Breast epithelium (tissue), 4 donors: ENCODE measurements around the gene MINDY4. TPM values are rescaled to one million over a fixed set of nuclear protein-coding genes. Genes with fewer than 3 reads are reported as not detected.
A peak's percentile ranks its signal among the peaks of the same experiment; 100 is the strongest.

Source experiments
- DNase-seq, 2 donors: peaks; one replicate each; pipeline ENCODE4 v3.0.0-alpha.2; 2019; ENCODE audit warnings: low spot score in 2 of 2
- H3K27ac ChIP-seq, 2 donors: fragments of 200-600 bp; sonication (generic) in 1 of 2; one replicate each; pipeline ENCODE4 v1.5.1; 2016 to 2019; ENCODE audit warnings: mild to moderate bottlenecking in 1 of 2
- H3K27me3 ChIP-seq, 2 donors: fragments of 200-600 bp; sonication (generic) in 1 of 2; one replicate each; pipeline versions ENCODE4 v1.5.1 to v1.6.0; 2017 to 2019; ENCODE audit warnings: control low read depth in 1 of 2, mild to moderate bottlenecking in 1 of 2
- H3K36me3 ChIP-seq: fragments of 200-600 bp; one replicate; pipeline ENCODE4 v1.5.1; 2019
- H3K4me1 ChIP-seq, 2 donors: fragments of 200-600 bp; sonication (generic); one replicate each; pipeline ENCODE4 v1.5.1; 2016 to 2019; ENCODE audit warnings: control low read depth in 1 of 2
- H3K4me3 ChIP-seq, 3 donors: fragments of 200-600 bp; sonication (generic); 1 replicate in 2 of 3; 2 replicates in 1 of 3; pipeline ENCODE4 v1.5.1; 2016 to 2019; ENCODE audit warnings: mild to moderate bottlenecking in 3 of 3, moderate library complexity in 2 of 3
- H3K9me3 ChIP-seq, 2 donors: fragments of 200-600 bp; sonication (generic) in 1 of 2; one replicate each; pipeline ENCODE4 v1.5.1; 2016 to 2019; ENCODE audit warnings: control low read depth in 1 of 2
- POLR2A ChIP-seq: fragments of 450-650 bp; IDR thresholded peaks from one replicate; pipeline ENCODE4 v1.6.1; 2016; ENCODE audit warnings: antibody characterized with exemption, mild to moderate bottlenecking, moderate library complexity
- POLR2AphosphoS5 ChIP-seq, 3 donors: sonication (generic); formaldehyde crosslinking; IDR thresholded peaks; one replicate each; pipeline ENCODE4 v1.6.1; 2017; ENCODE audit warnings: antibody characterized with exemption in 3 of 3
- intact Hi-C: fragments of 100-400 bp; cut with DNase I; formaldehyde crosslinking; loops from one replicate; pipeline ENCODE4 v1.15.1; 2023; ENCODE audit warnings: low total_unique reads
- total RNA-seq, 3 donors: library from RNA; depleted of rRNA; stranded (reverse); fragments of >200 nt; gene quantifications; one replicate each; pipeline ENCODE4 v1.1.0, GENCODE V29; 2016
- TF ChIP-seq, protein P1 (sequence below), 3 donors: fragments of 450-650 bp; IDR thresholded peaks; one replicate each; pipeline ENCODE4 v1.5.1; 2016 to 2017; ENCODE audit warnings: antibody characterized with exemption in 3 of 3, mild to moderate bottlenecking in 3 of 3, moderate library complexity in 3 of 3

Gene MINDY4
- total RNA-seq, 3 donors from 2014 or later: 5.6 to 14.9 (median 13.8) TPM

DNA sequence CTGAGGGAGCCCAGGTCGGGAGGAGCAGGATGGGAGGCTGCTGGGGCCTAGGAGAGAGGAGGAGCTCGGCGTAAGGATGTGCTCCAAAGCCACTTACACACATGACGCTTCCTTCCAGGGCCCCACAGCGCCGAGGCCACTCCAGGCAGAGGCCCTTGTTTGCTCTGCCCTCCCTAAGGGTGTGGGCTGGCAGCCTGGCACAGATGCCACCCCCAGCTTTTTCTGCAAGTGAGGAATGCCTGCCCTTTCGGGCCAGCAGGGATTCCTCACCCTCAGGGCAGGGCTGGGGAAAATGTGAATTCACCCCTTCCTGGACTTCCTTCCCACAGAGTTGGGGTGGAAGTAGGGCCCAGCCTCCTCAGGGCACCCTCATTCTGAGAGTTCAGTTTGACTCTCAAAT, 134.8 kb downstream of the MINDY4 start:
- intact Hi-C loops: no loop called here
- TF ChIP-seq, protein P1, sequence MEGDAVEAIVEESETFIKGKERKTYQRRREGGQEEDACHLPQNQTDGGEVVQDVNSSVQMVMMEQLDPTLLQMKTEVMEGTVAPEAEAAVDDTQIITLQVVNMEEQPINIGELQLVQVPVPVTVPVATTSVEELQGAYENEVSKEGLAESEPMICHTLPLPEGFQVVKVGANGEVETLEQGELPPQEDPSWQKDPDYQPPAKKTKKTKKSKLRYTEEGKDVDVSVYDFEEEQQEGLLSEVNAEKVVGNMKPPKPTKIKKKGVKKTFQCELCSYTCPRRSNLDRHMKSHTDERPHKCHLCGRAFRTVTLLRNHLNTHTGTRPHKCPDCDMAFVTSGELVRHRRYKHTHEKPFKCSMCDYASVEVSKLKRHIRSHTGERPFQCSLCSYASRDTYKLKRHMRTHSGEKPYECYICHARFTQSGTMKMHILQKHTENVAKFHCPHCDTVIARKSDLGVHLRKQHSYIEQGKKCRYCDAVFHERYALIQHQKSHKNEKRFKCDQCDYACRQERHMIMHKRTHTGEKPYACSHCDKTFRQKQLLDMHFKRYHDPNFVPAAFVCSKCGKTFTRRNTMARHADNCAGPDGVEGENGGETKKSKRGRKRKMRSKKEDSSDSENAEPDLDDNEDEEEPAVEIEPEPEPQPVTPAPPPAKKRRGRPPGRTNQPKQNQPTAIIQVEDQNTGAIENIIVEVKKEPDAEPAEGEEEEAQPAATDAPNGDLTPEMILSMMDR (IDR thresholded peaks at IDR 0.05): no peak
- TF ChIP-seq POLR2A (no peak), POLR2AphosphoS5 (IDR thresholded peaks at IDR 0.05) (no peak)
- DNase-seq: no peak
- H3K4me3 ChIP-seq: no peak overlapping the region
- H3K36me3 ChIP-seq: no peaks in the 10 kb centered on the region
- H3K27ac ChIP-seq: peak overlapping the region in 1 of 2 donors; percentile 14
- H3K27me3 ChIP-seq: no peaks in the 10 kb centered on the region
- peaks cover 2 to 8% of the 10 kb centered on the region in 2 donors for H3K4me1 ChIP-seq
- H3K9me3 ChIP-seq: no peaks in the 10 kb centered on the region

- intact Hi-C loops: no loop called here
- TF ChIP-seq, protein P1 (IDR thresholded peaks at IDR 0.05): no peak
- TF ChIP-seq POLR2A (no peak), POLR2AphosphoS5 (IDR thresholded peaks at IDR 0.05) (no peak)
- H3K4me1 ChIP-seq: peaks cover 7 to 8% of the 10 kb centered on the region in 2 donors
- H3K27ac ChIP-seq: peak overlapping the region; percentile 4 to 14
- no peaks in the 10 kb centered on the region for H3K27me3 ChIP-seq
- no peak overlapping the region for H3K4me3 ChIP-seq
- H3K9me3 ChIP-seq: no peaks in the 10 kb centered on the region
- no peak for DNase-seq
- no peaks in the 10 kb centered on the region for H3K36me3 ChIP-seq
These were observed 135.5 kb downstream of the MINDY4 start for GRCh38 chr7:30906515-30907240.

GRCh38 chr7:30907527-30908267, 136.5 kb downstream of the MINDY4 start:
- Histone ChIP-seq H3K27ac (peak overlapping the region; percentile 8 to 14), H3K4me1 (peaks cover 7 to 8% of the 10 kb centered on the region in 2 donors), H3K36me3 (no peaks in the 10 kb centered on the region), H3K27me3 (no peaks in the 10 kb centered on the region), H3K4me3 (no peak overlapping the region), H3K9me3 (no peaks in the 10 kb centered on the region)
- DNase-seq: no peak
- intact Hi-C loops: no loop called here
- no peak for TF ChIP-seq POLR2A
- TF ChIP-seq, protein P1 (IDR thresholded peaks at IDR 0.05): no peak
- TF ChIP-seq POLR2AphosphoS5 (IDR thresholded peaks at IDR 0.05): no peak

DNA sequence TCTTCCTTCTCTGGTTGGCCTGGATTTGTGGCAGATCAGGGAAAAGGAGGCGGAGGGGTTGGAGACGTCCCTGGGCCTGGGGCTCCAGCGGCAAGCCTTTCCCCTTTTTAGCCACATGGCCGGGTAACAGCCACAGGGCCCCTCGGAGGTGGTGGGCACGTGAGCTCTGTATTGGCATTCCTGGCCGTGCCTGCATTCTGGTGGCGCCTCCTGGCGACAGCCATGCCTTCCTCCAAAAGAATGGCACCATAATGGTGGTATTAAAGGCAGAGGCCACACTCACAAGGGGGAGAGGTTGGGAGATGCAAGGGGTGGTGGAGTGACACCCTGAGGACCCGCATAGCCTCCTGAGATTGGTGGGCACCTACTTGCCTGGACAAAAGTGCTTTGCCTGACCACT, 137.5 kb downstream of the MINDY4 start:
- intact Hi-C loops: no loop called here
- no peak overlapping the region for H3K4me3 ChIP-seq
- H3K9me3 ChIP-seq: no peaks in the 10 kb centered on the region
- H3K27me3 ChIP-seq: no peaks in the 10 kb centered on the region
- TF ChIP-seq, protein P1 (IDR thresholded peaks at IDR 0.05): no peak
- TF ChIP-seq POLR2A (no peak), POLR2AphosphoS5 (IDR thresholded peaks at IDR 0.05) (no peak)
- DNase-seq: no peak
- H3K36me3 ChIP-seq: no peaks in the 10 kb centered on the region
- H3K4me1 ChIP-seq: peaks cover 7 to 8% of the 10 kb centered on the region in 2 donors
- H3K27ac ChIP-seq: no peak overlapping the region

GRCh38 chr7:30909431-30909830, 138.2 kb downstream of the MINDY4 start:
- peaks cover 7 to 8% of the 10 kb centered on the region in 2 donors for H3K4me1 ChIP-seq

More at GRCh38 chr7:30909431-30909830, 138.2 kb downstream of the MINDY4 start:
- Histone ChIP-seq H3K27ac (peak overlapping the region in 1 of 2 donors; percentile 21), H3K36me3 (no peaks in the 10 kb centered on the region), H3K27me3 (no peaks in the 10 kb centered on the region), H3K4me3 (no peak overlapping the region), H3K9me3 (no peaks in the 10 kb centered on the region)
- TF ChIP-seq POLR2AphosphoS5 (IDR thresholded peaks at IDR 0.05) (no peak), POLR2A (no peak)
- TF ChIP-seq, protein P1 (IDR thresholded peaks at IDR 0.05): no peak
- no peak for DNase-seq
- intact Hi-C loops: no loop called here
